Measurements from ENCODE around the gene OARD1. TPM values are rescaled to one million over a fixed set of nuclear protein-coding genes. Genes with fewer than 3 reads are reported as not detected.

Gene OARD1
- total RNA-seq, 1 donor from 2014 or later: not detected

DNA sequence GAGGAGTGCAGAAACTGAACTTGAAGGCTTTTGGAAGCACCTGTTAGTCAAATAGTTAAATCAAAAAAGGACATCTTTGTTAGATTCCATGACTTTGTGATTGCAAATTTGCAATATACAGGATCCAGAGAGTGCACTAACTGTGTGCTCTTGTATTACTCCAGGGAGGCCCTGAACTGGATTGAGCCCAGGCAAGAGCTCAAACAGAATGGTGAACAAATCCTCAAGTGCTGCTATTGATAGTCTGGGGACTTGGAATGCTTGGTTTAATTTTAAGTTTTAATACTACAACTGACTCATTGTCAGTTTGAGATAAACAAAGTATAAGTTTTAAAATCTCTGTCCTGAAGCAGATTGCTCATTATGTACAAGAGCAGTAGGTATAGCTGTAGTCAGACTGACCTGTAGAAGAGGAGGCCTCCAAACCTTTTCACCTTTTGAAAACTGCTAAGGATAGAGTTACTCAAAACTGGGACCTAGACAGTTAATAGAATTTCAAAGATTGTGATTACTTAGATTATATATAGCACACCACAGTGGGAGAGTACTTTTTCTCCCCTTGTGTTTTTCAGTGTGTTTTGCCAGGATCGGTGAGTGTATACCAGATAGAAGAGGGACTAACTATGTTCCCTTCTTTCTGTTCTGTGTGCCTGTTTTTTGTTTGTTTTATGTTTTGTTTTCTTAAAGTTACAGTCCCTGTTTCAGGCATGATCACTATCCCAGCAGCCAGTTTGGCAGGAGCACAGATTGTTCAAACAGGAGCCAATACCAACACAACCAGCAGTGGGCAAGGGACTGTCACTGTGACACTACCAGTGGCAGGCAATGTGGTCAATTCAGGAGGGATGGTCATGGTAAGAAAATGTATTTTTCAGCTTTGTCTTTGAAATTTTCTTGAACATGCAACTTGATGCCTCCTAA, 18.9 kb upstream of the OARD1 start:
- TF ChIP-seq, protein P1, sequence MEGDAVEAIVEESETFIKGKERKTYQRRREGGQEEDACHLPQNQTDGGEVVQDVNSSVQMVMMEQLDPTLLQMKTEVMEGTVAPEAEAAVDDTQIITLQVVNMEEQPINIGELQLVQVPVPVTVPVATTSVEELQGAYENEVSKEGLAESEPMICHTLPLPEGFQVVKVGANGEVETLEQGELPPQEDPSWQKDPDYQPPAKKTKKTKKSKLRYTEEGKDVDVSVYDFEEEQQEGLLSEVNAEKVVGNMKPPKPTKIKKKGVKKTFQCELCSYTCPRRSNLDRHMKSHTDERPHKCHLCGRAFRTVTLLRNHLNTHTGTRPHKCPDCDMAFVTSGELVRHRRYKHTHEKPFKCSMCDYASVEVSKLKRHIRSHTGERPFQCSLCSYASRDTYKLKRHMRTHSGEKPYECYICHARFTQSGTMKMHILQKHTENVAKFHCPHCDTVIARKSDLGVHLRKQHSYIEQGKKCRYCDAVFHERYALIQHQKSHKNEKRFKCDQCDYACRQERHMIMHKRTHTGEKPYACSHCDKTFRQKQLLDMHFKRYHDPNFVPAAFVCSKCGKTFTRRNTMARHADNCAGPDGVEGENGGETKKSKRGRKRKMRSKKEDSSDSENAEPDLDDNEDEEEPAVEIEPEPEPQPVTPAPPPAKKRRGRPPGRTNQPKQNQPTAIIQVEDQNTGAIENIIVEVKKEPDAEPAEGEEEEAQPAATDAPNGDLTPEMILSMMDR (IDR thresholded peaks at IDR 0.05): no peak
- H3K27me3 ChIP-seq: no peaks in the 10 kb centered on the region
- no peaks in the 10 kb centered on the region for H3K4me1 ChIP-seq
- no peaks in the 10 kb centered on the region for H3K9me3 ChIP-seq
- DNase-seq (ENCODE audit: low spot score in 2 of 2): no peak
- no peak overlapping the region for H3K27ac ChIP-seq
- intact Hi-C loops (cut with DNase I): no loop called here
- H3K4me3 ChIP-seq: no peak overlapping the region
- peaks cover 54 to 75% of the 10 kb centered on the region in 2 donors for H3K36me3 ChIP-seq

DNA sequence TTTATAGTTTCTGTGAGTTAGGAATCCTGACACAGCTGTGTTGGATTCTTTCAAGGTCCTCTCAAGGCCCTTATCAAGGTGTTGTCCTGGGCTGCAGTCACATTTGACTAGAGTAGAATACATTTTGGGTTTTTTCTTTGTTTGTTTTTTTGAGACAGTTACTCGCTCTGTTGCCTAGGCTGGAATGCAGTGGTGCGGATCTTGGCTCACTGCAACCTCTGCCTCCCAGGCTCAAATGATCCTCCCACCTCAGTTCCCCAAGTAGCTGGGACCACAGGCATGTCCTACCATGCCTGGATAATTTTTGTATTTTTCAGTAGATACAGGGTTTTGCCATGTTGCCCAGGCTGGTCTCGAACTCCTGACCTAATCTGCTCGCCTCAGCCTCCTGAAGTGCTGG, 16.3 kb upstream of the OARD1 start:
- no peak for DNase-seq (ENCODE audit: low spot score in 2 of 2)
- H3K9me3 ChIP-seq: no peaks in the 10 kb centered on the region
- H3K27ac ChIP-seq: no peak overlapping the region
- intact Hi-C loops (cut with DNase I): no loop called here
- H3K4me3 ChIP-seq: no peak overlapping the region
- peaks cover 47 to 68% of the 10 kb centered on the region in 2 donors for H3K36me3 ChIP-seq
- no peaks in the 10 kb centered on the region for H3K27me3 ChIP-seq
- H3K4me1 ChIP-seq: no peaks in the 10 kb centered on the region
- TF ChIP-seq, protein P1 (IDR thresholded peaks at IDR 0.05): no peak

DNA sequence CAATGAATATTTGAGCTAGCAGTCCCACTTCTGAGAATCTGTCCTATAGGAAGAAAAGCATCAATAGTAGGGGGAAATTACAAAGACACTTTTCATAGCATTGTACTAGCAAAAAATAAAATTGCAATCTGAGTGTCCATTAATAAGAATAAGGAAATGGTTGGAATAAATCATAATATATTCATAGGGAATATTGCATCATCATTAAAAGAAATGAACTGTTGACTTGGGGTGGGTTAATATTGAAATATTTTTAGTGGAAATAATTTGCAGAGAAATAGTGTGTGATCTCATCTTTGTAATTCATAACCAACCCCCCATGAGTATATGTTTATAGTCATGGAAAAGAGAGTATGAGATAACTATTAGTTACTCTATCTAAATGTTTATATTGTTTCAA, 13.0 kb upstream of the OARD1 start:
- intact Hi-C loops (cut with DNase I): no loop called here
- Histone ChIP-seq H3K4me1 (no peaks in the 10 kb centered on the region), H3K4me3 (no peak overlapping the region), H3K9me3 (no peaks in the 10 kb centered on the region), H3K27ac (no peak overlapping the region), H3K27me3 (no peaks in the 10 kb centered on the region), H3K36me3 (peaks cover 41 to 63% of the 10 kb centered on the region in 2 donors)
- DNase-seq (ENCODE audit: low spot score in 2 of 2): no peak
- TF ChIP-seq, protein P1 (IDR thresholded peaks at IDR 0.05): no peak

DNA sequence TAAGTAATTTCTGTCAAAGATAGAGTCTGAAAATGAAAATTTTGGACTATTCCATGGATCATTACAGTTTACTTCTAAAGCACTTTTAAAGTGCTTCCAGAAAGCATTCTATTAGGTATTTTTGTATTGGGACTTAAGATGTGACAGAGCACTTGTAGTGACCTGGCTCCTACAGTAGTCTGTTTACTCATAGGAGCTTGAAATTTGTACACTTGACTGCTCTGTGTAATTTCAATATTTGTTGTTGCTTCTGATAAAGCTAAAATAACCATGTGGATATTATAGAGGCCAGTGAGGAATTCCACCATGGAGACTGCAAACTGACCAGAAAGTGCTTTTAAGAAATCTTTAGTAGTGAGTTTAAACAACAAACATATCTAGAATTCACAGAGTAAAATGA, 10.9 kb upstream of the OARD1 start:
- no peak for DNase-seq (ENCODE audit: low spot score in 2 of 2)
- H3K27me3 ChIP-seq: no peaks in the 10 kb centered on the region
- H3K27ac ChIP-seq: no peak overlapping the region
- no peaks in the 10 kb centered on the region for H3K4me1 ChIP-seq
- peaks cover 37 to 62% of the 10 kb centered on the region in 2 donors for H3K36me3 ChIP-seq
- H3K4me3 ChIP-seq: no peak overlapping the region
- TF ChIP-seq, protein P1 (IDR thresholded peaks at IDR 0.05): no peak
- no peaks in the 10 kb centered on the region for H3K9me3 ChIP-seq
- intact Hi-C loops (cut with DNase I): no loop called here

DNA sequence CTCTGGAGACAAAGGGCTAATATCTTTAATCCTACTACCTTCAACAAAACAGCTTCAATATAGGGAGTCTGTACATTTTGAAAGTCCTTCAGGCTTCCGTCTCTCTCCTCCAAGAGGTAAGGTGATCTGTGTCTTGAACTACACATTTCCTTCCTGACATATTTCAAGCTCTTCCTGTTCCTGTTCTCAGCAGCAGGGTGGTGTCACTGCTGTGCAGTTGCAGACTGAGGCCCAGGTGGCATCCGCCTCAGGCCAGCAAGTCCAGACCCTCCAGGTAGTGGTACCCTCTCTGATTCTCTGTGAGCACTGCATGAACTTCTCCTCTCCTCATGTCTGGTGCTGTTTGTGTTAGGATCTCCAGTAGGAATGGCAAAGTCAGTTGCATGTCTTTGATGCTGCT, 8.5 kb upstream of the OARD1 start:
- no peak for DNase-seq (ENCODE audit: low spot score in 2 of 2)
- intact Hi-C loops (cut with DNase I): no loop called here
- no peak overlapping the region for H3K4me3 ChIP-seq
- H3K27ac ChIP-seq: no peak overlapping the region
- H3K9me3 ChIP-seq: no peaks in the 10 kb centered on the region
- H3K4me1 ChIP-seq: peaks cover 0 to 15% of the 10 kb centered on the region in 2 donors
- no peaks in the 10 kb centered on the region for H3K27me3 ChIP-seq
- H3K36me3 ChIP-seq: peaks cover 37 to 53% of the 10 kb centered on the region in 2 donors
- TF ChIP-seq, protein P1 (IDR thresholded peaks at IDR 0.05): no peak
